ENCODE measurements around the gene ZNF48.

Gene ZNF48

DNA sequence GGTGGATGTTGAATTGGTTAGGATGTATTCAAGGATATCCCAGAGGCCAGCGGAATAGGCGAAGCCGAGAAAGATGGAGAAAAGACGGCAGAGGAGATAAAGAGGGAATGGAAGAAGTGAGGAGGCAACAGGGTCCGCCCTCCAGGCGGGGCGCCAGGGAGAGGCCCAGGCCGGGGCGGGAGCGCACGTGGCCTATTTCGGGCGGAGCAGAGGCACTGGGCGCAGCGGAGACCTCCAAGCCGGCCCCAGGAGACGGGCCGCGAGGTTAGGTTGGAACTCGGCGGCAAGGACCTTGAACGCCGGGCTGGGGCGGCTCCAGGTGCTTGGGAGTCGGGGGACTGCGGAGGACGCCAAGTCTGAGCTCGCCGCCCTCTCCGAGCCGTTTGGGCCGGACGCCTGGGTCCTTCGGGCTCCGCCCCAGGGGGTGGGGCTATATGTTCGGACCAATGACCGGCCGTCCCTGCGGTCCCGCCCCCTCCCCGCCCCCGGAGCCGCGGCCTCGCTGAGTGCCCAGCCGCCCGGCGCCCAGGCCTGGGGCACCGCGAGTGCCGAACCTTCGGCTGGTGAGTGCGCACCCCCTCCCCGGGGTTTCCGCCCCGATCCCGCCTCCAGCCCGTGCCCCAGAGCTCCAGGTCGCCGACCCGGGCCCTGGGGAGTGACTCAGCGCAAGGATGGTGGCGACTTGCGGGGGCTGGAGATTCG is 12.0 kb downstream of the ZNF48 start, which contains the start of gene ZNF771:
Gene ZNF771, plus strand, starts transcription at position 505 of the 702 bp plus-strand sequence. CDS start 448 bp downstream, outside the sequence.
- DNase-seq (ENCODE audit: low read depth in 1 of 2, low spot score in 1 of 2): peak; percentile 80 to 90

DNA sequence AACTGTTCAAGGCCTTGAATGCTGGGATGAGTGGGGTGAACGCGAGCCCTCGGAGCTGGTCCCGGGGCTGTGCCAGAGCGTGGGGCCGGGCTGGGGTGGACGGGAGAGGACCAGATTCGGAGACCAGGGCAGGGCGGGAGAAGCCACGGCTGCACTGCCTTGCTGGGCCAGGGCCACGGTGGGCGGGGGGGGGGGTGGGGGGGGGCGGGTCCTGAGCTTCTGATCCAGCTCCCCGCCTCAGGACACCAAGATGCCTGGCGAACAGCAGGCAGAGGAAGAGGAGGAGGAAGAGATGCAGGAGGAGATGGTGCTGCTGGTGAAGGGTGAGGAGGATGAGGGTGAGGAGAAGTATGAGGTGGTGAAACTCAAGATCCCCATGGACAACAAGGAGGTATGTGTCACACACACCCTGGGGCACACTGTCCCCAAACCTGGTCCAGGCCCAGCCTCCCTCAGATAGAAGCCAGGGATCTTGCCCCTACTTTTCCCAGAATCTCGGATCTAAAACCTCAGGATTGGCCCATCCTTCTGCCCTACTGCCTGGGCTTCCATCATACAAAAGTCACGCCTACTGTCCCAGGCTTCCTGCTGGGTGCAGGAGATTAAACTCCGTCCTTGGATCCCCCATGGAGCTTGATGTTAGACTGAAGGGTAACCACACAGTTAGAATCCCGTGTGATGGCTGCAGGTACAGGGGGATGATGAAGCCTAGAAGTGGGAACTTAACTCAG is 12.7 kb downstream of the ZNF48 start:
- DNase-seq (ENCODE audit: low read depth in 1 of 2, low spot score in 1 of 2): no peak

DNA sequence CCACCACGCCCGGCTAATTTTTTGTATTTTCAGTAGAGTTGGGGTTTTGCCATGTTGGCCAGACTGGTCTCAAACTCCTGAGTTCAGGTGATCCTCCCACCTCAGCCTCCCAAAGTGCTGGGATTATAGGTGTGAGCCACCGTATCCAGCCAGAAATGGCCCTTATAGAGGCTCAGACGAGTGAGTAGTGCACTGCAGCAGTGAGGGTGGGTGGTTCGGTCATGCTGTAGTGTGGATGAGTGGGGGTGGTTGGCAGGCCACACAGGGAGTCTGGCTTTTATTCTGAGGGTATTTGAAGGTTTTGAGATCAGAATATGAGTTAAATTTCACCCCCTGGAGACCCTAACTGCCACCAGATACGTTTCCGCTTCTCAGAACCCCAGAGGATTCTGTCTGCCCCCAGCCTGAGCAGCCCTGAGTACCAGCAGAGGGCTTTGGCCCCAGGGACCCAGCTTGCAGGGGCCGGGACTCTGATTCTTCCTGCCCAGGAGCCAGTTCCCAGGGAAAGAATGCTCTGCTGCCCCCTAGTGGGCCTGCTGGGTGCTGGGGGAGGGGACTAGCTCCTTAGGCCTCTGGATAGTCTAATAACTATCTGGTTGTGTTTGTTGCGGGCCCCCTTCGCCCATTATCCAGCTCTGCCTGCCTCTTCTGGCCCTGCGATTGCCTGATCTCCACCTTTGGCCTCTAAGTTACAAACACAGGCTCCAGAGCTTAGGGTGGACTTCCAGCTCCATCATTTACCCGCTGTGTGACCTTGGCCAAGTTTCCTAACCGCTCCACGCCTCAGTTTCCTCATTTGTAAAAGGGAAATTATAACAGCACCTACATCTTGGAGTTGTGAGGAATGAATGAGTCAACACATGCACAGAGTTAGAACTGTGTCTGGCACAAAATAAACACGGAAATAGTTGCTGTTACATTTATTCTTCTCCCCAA is 14.2 kb downstream of the ZNF48 start:
- DNase-seq (ENCODE audit: low read depth in 1 of 2, low spot score in 1 of 2): peak; percentile 86 to 88

DNA sequence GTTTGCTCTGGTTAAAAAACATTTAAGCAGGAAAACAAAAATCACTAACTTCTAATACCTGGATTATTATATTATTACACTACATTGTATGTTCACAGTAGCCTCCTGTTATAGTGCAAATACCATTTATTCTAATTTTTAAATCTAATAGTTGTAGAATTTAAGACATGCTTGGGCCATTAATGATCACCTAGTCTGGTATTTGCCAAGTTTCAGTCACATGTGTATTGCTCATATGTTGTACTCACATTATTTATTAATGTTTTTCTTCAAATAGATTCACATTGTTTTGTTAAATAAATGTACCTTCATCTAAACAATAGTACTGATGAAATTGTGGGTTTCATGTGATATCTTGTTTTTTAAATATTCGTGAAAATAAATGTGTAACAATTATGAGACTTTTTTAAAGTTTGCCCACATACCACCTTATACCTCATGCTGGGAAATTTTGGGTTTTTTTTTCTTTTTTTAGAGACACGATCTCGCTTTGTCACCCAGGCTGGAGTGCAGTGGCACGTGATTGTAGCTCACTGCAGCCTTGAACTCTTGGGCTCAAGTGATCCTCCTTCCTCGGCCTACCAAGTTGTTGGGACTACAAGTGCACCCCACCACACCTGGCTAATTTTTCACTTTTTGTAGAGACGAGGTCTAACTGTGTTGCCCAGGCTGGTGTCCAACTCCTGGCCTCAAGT is 18.0 kb downstream of the ZNF48 start:
- DNase-seq (ENCODE audit: low read depth in 1 of 2, low spot score in 1 of 2): no peak

DNA sequence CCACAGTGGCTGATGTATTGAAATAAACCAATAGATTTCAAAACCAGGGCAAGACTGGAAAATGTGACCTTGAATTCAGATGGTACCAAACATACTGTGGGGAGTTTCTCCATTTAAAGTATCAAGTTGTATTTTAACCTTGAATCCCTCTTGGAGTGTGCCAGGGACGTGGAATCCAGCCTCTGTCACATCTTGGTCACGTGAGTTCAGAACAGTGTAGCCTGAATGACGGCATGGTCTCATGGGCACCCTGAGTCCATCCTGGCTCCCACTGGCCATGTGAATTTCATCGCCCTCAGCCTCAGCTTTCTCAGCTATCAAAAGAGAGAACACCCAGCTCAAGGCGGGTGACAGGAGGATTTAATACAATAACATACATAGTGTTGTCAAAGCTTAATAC is 18.9 kb downstream of the ZNF48 start:
- DNase-seq (ENCODE audit: low read depth in 1 of 2, low spot score in 1 of 2): no peak

DNA sequence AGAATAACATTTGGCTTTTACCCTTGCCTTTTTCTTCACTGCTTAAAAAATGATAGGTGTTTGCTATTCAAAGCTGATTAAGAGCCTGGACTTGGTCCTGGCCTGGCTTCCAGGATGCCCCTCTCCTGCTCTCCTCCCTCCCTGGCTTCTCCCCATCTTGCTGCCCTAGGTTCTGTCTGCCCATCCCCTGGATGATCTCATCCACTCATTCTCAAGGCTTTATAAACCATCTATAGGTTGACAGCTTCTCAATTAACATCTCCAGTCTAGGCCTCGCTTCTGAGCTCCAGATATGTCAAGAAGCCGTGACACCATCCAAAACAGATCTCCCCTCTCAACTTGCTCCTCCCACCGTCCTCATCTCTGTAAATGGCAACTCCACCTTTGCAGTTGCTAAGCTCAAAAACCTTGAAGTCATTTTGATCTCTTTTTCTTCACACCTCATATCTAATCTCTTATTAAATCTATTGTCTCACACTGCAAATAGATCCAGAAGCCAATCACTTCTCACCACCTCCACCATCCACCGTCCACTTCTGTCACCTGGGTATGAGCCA is 20.9 kb downstream of the ZNF48 start:
- DNase-seq (ENCODE audit: low read depth in 1 of 2, low spot score in 1 of 2): no peak

DNA sequence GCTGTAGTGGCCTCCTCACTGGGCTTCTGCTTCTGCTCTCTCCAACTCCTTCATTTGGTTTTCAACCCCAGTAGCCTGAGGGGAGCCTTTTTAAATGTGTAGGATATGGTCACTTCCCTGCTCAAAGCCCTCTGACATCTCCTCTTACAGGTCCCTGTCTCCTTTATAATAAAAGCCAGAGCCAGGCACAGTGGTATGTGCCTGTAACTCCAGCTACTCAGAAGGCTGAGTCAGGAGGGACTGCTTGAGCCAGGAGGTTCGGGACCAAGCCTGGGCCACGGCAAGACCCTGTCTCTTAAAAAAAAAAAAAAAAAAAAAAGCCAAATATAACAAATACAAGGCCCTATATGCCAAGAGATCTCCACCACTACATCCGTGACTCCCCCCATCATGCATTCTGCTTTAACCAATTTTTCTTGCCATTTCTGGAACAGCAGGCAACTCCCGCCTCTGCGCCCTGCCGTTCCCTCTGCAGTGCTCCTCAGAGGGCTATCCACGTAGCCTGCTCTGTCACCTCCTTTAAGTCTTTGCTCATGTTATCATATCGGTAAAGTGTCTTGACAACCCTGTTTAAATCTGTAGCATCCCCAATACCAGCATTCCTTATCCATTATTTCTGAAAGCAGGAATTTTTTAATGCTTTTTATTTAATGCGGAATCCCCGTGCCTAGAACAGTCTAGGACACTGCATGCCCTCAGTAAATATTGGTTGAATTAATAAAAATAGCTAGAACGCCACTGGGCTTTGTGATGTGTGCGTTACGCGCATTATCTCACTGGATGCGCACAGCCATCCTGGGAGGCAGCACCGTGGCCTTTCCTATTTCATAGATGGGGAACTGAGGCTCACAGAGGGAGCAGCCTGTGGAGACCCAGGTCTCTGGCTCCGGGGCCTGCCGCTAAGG is 21.7 kb downstream of the ZNF48 start:
- DNase-seq (ENCODE audit: low read depth in 1 of 2, low spot score in 1 of 2): no peak

DNA sequence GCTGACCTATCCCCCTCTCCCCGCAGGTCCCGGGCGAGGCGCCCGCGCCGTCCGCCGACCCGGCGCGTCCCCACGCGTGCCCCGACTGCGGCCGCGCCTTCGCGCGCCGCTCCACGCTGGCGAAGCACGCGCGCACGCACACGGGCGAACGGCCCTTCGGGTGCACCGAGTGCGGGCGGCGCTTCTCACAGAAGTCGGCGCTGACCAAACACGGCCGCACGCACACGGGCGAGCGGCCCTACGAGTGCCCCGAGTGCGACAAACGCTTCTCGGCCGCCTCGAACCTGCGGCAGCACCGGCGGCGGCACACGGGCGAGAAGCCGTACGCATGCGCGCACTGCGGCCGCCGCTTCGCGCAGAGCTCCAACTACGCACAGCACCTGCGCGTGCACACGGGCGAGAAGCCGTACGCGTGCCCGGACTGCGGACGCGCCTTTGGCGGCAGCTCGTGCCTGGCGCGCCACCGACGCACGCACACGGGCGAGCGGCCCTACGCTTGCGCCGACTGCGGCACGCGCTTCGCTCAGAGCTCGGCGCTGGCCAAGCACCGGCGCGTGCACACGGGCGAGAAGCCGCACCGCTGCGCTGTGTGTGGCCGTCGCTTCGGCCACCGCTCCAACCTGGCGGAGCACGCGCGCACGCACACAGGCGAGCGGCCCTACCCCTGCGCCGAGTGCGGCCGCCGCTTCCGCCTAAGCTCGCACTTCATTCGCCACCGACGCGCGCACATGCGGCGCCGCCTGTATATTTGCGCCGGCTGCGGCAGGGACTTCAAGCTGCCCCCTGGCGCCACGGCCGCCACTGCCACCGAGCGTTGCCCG is 22.5 kb downstream of the ZNF48 start:
- DNase-seq (ENCODE audit: low read depth in 1 of 2, low spot score in 1 of 2): peak; percentile 77 to 78

DNA sequence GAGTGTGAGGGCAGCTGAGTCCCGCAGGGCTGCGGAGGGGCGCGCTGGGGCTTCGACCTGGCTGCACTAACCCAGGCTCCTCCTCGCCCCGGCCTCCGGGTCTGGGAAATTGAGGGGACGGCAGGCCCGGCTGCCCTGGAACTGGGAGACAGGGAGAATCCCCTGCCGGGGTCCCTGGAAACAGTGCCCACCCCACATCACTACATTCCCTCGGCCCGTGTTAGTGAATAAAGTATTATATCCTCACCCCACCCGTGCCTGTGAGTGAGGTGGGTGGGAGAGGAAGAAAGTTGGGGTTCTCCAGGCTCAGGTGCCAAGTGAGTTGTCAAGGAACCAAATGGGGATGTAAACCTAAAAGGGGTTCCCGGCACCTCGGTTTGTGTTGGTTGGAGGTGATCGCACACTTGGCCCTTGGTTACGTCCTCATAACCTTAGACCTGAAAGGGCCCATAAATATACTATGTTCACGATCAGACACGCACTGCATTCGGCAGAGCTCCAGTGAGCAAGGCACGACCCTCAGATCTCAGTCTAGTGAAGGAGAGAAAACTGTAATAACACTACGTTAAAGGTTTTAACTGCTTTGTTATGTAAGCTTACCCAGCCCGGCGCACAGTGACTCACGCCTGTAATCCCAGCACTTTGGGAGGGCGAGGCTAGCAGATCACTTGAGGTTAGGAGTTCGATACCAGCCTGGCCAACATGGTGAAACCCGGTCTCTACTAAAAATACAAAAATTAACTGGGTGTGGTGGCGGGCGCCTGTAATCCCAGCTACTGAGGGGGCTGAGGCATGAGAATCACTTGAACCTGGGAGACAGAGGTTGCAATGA is 23.3 kb downstream of the ZNF48 start:
- no peak for DNase-seq (ENCODE audit: low read depth in 1 of 2, low spot score in 1 of 2)

DNA sequence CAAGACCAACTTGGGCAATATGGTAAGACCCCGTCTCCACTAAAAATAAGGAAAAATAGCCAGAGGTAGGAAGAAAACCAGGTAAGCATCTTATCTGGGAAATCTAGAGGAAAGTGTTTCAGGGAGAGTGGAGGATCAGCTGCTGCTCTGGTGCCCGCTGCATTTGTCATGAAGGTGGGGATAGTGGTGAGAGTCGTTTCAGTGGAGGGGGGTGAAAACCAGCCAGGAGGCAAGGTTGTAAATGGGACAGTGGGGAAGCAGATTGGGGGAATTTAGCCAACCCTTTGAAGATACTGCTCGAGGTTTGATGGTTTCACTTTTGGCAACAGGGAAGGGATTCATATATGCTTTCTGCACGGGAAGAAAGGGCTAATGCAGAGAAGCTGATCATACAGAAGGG is 25.8 kb downstream of the ZNF48 start:
- no peak for DNase-seq (ENCODE audit: low read depth in 1 of 2, low spot score in 1 of 2)

DNA sequence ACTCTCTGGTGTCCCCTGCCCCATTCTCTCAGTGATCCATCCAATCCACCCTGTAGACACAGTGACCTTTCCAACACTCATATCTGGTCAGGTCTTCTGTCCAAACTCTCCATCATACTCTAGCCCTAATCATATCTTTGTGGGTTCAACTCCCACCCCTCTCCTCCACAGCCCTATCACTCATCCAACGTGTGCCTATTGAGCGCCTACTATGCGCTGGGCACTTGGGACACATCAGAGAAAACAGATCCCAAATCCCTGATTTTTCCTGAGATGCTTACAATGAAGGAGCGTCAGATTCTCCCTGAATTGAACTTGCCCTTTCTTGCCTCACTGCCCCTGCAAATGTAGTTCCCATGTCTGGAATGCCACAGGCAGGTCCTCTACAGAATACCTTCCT is 32.8 kb downstream of the ZNF48 start:
- no peak for DNase-seq (ENCODE audit: low read depth in 1 of 2, low spot score in 1 of 2)

DNA sequence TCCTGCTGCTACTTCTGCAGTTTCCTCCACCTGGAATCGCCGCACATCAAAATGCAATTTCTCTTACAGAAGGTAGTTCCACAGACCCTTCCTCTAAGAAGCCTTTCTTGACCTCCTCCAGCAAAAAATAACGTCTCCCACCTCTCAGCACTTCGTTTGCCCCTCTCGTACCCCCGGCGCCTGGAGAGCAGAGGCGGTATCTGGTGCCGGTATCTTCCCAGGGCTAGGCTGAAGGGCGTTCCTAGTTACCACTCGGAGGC is 34.1 kb downstream of the ZNF48 start:
- DNase-seq (ENCODE audit: low read depth in 1 of 2, low spot score in 1 of 2): no peak

DNA sequence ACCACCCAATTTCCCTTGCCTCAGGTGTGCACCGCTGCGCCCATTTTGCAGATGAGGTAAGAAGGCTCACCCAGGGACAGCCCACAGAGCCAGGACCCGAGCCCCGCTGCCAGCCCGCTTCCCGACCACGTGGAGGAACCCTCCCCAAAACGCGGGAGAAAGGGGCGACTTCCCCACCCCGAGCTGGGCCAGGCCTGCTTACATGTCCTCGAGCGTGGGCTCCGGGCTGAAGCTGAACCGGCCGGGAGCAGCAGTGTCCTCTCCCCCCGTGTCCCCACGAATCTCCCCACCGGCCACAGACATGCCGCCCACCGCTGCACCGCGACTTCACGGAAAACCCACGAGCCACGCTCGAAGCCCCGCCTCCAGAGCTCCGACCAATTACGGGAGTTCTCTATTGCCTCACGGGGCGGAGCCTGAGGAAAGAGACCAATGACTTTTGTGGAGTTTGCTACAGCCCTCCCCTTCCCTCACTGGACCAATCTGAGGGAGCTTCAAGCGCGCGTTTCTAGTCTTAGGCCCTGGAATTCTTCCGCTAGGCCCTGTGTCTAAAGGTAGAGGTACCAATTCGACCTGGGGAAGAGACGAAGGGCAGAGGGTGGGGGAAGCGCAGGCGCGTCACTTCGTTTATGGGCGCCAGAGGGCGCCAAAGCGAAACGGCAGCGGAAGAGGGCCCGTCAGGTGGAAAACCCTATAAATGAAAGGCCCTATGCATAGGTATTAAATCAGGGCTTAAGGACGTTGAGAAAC is 34.6 kb downstream of the ZNF48 start, which contains the start of gene DCTPP1:
Gene DCTPP1, minus strand, starts transcription at position 353 of the 750 bp plus-strand sequence. Its CDS starts 50 bp downstream, at position 303.
- peak; percentile 85 to 87 for DNase-seq (ENCODE audit: low read depth in 1 of 2, low spot score in 1 of 2)

DNA sequence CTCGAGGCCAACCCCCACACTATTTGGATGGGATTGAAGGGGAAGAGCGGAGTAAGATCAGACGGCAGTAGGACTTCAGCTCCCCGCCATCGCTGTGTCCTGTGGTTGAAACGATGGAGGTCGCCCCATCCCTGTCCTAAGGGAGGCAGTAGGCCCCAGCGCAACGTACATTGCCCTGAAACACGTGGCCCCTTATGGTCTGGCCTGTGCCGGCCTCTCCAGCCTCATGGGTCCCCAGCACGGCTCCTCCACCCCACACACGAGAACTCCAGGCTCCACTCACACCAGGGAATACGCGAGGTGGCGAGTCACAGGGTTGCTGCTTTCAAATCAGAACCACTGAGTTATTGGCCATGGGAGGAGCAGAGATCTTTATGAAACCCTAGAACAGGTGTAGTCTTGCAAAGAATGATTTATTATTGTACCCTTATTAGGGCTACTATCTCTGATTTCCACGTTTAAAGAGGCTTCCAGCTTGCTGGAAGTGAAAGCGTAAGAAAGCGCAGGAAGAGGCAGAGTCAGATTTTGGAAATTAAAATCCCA is 35.3 kb downstream of the ZNF48 start:
- no peak for DNase-seq (ENCODE audit: low read depth in 1 of 2, low spot score in 1 of 2)

DNA sequence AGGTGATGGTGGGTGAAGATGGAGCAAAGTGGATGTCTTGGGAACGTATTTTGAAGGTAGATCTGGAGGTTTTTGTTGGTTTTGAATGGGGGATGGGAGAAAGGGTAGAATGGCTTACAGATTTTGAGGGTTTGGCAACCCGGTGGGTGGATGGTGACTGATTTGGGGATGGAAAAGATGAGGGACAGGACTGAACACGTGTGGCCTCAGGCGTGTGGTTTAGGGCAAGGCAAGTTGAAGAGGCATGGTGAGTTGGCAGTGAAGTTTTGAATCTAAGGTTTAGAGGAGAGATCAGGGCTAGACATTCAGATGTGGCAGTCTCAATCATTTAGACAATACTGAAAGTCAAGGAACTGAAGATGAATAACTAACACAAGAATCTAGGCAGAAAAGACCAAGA is 39.6 kb downstream of the ZNF48 start:
- no peak for DNase-seq (ENCODE audit: low read depth in 1 of 2, low spot score in 1 of 2)

DNA sequence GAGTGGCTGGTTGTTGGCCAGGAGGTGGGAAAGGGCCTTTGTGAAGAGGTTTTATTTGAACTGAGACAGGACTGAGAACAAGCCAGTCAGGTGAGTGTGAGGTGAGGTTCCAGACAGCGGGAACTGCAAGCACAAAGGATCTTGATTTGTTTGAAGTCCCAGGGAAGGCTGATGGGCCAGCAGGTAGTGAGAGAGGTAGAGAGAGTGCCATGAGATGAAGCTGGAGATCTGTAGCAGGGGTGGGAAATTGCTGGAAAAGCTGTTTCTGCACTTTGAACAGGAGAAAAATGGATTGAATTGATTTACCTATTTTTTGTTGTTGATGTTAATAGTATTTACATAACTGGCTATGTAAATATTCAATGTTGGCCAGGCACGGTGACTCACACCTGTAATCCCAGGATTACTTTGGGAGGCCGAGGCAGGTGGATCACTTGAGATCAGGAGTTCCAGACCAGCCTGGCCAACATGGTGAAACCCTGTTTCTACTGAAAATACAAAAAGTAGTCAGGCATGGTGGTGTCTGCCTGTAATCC is 42.4 kb downstream of the ZNF48 start:
- no peak for DNase-seq (ENCODE audit: low read depth in 1 of 2, low spot score in 1 of 2)

DNA sequence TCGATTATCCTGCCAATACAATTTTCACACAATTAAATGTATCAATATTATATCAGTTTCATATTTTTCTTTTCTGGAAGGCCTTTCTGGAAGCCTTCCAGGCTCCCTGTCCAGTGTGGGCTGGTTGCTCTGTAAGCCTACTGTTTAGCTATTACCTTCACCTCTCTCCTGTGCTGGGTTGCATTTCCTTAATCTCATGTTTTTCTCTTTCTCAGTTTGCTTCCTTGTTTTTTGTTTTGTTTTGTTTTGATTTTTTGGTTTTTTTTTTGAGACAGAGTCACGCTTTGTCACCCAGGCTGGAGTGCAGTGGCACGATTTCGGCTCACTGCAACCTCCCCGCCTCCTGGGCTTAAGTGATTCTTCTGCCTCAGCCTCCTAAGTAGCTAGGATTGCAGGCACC is 43.6 kb downstream of the ZNF48 start:
- DNase-seq (ENCODE audit: low read depth in 1 of 2, low spot score in 1 of 2): no peak

Measured in stimulated activated CD4-positive, alpha-beta T cell treated with anti-CD3 and anti-CD28 coated beads, Interleukin-15, amount 100 ng/mL, for 1 hour (primary cell).